ENCODE results near the gene TAF5. TPM values are rescaled to one million over a fixed set of nuclear protein-coding genes. Genes with fewer than 3 reads are reported as not detected.

The TAF5 gene
- total RNA-seq = 1 to 10 TPM; 1.5 to 2.5 (median 2.2) TPM
- long read RNA-seq, partial matches to known transcripts = 1 of 1 reads
- long read RNA-seq, other reads (novel, unspliced or antisense) = 0 of 1 reads

DNA sequence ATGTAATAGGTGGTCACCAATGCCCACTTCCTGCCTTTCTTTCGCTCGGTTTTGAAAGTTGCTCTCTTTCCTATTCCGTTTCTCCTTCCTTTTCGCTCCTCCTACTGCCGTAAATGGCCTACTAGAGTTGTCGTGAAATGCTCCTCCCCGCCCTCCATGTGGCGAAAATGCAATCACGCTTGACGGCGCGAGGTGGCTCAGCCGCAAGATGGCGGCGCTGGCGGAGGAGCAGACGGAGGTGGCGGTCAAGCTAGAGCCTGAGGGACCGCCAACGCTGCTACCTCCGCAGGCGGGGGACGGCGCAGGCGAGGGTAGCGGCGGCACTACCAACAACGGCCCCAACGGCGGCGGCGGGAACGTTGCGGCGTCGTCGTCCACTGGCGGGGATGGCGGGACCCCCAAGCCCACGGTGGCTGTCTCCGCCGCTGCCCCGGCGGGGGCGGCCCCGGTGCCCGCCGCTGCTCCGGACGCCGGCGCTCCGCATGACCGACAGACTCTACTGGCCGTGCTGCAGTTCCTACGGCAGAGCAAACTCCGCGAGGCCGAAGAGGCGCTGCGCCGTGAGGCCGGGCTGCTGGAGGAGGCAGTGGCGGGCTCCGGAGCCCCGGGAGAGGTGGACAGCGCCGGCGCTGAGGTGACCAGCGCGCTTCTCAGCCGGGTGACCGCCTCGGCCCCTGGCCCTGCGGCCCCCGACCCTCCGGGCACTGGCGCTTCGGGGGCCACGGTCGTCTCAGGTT is at the start of gene TAF5:
TSS of gene TAF5 (plus strand) at position 195 of the 737 bp plus-strand sequence. CDS start at position 209, 14 bp downstream.
- H3K4me1 ChIP-seq = peaks cover 0 to 6% (median 0%) of the 10 kb centered on the region in 4 donors
- peak within 1 kb of the TSS; percentile 90 to 98 (median 91) for H3K4me3 ChIP-seq
- DNase-seq = peak; percentile 92 to 94 (median 93)
- H3K27me3 ChIP-seq = no peaks in the 10 kb centered on the region
- ATAC-seq = peak; percentile 84 to 91 (median 88)
- no peaks in the 10 kb centered on the region for H3K9me3 ChIP-seq
- H3K27ac ChIP-seq = peak within 1 kb of the TSS; percentile 73 to 88 (median 76)
- H3K36me3 ChIP-seq = no peaks in the 10 kb centered on the region
- 0% methylated on average over 18 of the region's 81 CpGs for WGBS (ENCODE audit: insufficient coverage, low coverage, low lambda C conversion rate, missing lambda C conversion rate)
- intact Hi-C loops (cut with DNase I) = no loop called here
- TF ChIP-seq, protein P1, sequence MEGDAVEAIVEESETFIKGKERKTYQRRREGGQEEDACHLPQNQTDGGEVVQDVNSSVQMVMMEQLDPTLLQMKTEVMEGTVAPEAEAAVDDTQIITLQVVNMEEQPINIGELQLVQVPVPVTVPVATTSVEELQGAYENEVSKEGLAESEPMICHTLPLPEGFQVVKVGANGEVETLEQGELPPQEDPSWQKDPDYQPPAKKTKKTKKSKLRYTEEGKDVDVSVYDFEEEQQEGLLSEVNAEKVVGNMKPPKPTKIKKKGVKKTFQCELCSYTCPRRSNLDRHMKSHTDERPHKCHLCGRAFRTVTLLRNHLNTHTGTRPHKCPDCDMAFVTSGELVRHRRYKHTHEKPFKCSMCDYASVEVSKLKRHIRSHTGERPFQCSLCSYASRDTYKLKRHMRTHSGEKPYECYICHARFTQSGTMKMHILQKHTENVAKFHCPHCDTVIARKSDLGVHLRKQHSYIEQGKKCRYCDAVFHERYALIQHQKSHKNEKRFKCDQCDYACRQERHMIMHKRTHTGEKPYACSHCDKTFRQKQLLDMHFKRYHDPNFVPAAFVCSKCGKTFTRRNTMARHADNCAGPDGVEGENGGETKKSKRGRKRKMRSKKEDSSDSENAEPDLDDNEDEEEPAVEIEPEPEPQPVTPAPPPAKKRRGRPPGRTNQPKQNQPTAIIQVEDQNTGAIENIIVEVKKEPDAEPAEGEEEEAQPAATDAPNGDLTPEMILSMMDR (IDR thresholded peaks at IDR 0.05) = peak in 1 of 4 donors; percentile 17
- peak; percentile 85 for TF ChIP-seq POLR2A (IDR thresholded peaks at IDR 0.05)

DNA sequence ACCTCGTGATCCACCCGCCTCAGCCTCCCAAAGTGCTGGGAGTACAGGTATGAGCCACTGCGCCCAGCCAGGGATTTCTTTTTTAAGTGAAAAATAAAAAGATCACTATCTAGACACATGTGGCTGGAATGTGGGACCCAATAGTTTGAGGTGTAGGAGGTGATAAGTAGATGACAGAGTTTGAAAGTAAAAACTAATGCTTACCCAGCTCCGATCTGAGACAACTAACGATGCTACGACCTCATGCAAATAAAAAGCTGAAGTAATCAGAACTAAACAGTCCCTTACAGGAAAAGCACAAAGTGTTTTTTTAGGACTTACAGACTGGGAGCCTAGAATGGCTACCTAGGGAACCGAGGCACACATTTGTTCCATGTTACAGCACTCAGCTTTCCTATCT is 39.9 kb upstream of the TAF5 start:
- TF ChIP-seq POLR2A (IDR thresholded peaks at IDR 0.05) = no peak
- TF ChIP-seq, protein P1 (IDR thresholded peaks at IDR 0.05) = no peak
- DNase-seq = peak in 1 of 3 donors; percentile 7
- no peak for ATAC-seq
- Histone ChIP-seq H3K9me3 (no peaks in the 10 kb centered on the region), H3K4me3 (no peak overlapping the region), H3K4me1 (no peaks in the 10 kb centered on the region), H3K27ac (no peak overlapping the region), H3K27me3 (no peaks in the 10 kb centered on the region), H3K36me3 (peaks cover 0 to 39% (median 11%) of the 10 kb centered on the region in 4 donors)
- intact Hi-C loops (cut with DNase I) = no loop called here
- 89% methylated on average over 7 of the region's 7 CpGs for WGBS (ENCODE audit: insufficient coverage, low coverage, low lambda C conversion rate, missing lambda C conversion rate)

DNA sequence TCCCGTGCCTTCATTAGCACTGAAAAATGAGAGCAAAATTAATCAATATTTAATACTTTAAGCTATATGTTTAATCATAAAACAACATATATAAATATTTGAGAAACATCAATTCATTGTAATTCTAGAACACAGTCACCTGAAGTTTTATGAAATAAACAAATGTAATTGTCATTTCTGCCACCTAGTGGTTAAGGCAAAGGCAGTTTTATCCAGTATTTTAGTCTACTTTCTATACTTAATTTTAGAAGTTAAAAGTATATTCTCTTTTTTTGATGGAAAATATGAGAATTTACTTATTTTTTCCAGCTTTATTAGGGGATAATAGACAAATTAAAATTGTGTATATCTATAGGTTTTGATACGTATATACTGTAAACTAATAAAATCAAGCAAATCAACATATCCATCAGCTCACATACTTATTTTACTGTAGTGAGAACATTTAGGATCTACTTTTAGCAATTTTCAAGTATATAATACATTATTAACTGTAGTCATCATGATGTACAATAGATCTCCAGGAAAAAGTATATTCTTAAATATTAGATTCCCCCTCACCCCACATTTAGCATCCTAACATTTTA is 33.7 kb upstream of the TAF5 start:
- Histone ChIP-seq H3K4me3 (no peak overlapping the region), H3K27me3 (no peaks in the 10 kb centered on the region), H3K4me1 (no peaks in the 10 kb centered on the region), H3K27ac (no peak overlapping the region), H3K9me3 (no peaks in the 10 kb centered on the region), H3K36me3 (peaks cover 0 to 20% (median 0%) of the 10 kb centered on the region in 4 donors)
- DNase-seq (no peak), ATAC-seq (peak in 1 of 4 donors; percentile 45)
- WGBS (ENCODE audit: insufficient coverage, low coverage, low lambda C conversion rate, missing lambda C conversion rate) = 76% methylated on average over 2 of the region's 2 CpGs
- TF ChIP-seq, protein P1 (IDR thresholded peaks at IDR 0.05) = peak; percentile 43 to 76 (median 73)
- TF ChIP-seq POLR2A (IDR thresholded peaks at IDR 0.05) = no peak
- intact Hi-C loops (cut with DNase I) = no loop called here

DNA sequence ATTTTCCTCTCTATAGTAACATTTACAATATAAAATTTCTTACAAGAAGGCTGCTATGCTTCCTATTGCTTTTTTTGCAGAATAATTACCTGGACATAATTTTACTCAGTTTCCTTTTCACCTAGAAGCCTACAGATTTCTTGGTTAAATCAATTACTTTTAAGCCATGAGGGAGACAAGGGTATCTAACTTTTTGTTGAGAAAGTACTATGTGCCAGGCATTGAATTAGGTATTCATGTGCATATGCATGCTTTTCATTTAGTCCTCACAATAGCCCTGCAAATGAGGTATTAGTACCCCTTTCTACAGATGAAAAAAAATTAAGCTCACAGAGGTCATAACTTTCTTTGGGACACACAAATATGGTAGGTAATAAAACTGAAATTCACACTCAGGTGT is 33.2 kb upstream of the TAF5 start:
- DNase-seq (no peak), ATAC-seq (no peak)
- TF ChIP-seq, protein P1 (IDR thresholded peaks at IDR 0.05) = no peak
- TF ChIP-seq POLR2A (IDR thresholded peaks at IDR 0.05) = no peak
- intact Hi-C loops (cut with DNase I) = no loop called here
- H3K4me3 ChIP-seq = no peak overlapping the region
- no peaks in the 10 kb centered on the region for H3K27me3 ChIP-seq
- H3K36me3 ChIP-seq = peaks cover 0 to 23% (median 0%) of the 10 kb centered on the region in 4 donors
- no peaks in the 10 kb centered on the region for H3K4me1 ChIP-seq
- H3K9me3 ChIP-seq = no peaks in the 10 kb centered on the region
- H3K27ac ChIP-seq = no peak overlapping the region
